Measurements from ENCODE around the gene C1QTNF9B.

Gene C1QTNF9B

DNA sequence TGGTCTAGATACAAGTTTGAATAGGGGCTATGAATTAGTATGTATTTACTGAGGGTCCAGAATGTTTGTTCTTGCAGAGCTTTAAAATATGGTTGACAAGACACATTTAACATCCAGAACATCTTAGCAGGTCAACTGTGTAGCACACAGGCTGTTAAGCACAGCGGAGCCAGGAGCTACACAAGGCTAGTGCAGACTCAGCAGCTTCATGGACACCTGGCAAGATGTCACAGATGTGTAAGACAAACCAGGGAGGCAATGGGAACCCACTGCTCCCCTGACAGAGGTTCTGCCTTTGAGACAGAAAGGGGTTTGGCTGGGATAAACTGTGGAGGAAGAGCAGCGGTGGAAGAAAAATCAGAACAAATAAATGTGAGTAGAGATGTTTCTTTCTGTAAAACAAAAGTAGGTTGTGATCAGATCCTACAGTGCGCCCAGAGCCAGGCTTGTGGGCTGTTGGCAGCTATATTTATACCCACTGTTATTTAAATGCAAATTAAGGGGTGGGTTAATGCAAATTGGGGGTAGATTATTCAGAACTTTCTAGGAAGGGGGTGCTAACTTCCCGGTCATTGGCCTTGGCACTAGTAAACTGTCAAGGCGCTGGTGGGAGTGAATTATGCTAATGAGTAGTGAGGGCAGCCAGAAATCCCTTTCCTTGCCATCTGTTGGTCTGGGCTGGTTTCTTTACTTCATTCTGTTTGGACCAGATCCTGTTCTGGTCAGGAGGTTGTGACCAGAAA lies 41.1 kb downstream of the C1QTNF9B start:
- no peak for DNase-seq

DNA sequence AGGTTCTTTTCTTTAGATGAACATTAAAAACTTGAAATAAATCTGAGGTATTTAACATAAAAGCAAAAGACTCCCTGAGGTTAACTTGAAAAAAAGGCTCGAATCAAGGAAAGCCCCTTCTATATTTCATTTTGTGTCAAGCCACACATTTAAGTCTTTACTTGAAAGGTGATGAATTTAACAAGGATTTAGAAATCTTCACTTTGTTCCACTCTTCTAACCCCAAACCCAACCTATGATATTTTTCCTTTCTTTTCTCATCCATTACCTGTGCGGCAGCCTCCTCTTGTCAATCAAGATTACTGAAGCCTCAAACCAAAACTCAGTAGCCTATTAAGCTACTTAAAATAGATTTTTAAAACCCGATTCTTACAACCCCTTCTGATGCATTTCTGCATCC lies 41.9 kb downstream of the C1QTNF9B start:
- DNase-seq, result no peak

DNA sequence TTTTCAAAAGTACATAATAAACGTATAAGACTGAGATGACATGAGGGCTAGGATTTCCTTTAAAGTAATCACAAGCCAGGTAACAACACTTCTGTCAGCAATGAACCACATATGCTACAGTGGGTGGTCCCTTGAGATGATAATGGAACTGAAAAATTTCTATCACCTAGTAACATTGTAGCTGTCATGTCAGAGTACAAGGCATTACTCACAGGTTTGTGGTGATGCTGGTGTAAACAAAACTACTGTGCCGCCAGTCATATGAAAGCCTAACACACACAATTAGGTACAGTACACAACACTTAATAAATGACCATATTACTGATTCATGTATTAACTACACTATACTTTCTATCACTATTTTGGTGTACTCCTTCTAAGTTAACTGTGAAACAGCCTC lies 45.0 kb downstream of the C1QTNF9B start:
- DNase-seq, result no peak

DNA sequence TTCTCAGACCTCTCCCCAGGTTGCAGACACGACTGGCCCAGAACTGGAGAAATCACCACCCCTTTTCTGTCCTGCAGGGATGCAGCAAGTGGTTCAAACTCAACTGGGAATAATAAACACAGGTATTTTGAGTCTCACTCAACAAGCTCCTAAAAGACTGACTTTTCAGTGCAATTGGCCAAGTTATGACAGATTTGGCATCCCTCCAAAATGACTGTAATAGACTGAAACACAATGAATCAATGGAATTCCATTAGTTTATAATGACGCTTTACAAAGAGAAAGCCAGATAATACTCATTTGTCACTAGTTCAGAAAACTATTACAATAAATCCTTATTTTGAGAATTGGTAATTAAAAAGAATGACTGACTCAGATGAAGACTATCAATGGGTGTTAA lies 46.2 kb downstream of the C1QTNF9B start:
- no peak for DNase-seq

DNA sequence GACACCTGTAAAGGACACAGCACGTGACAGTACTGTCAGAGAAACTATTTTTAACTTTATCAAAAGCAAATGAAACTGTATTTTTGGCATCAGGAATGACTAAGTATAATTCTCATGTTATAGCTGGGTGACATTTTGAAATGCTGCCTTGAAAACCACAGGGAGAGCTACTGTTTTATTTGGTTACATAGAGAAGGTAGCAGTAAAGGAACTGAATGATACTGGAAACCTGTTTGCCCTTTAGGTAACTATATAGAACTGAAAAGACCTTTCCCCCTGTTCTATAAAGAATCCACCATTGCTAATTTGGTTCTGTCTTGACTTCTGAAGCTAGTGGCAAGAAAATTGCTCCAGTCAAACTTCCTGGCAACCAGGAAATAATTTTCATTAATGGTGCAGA lies 47.2 kb downstream of the C1QTNF9B start:
- DNase-seq, result no peak

DNA sequence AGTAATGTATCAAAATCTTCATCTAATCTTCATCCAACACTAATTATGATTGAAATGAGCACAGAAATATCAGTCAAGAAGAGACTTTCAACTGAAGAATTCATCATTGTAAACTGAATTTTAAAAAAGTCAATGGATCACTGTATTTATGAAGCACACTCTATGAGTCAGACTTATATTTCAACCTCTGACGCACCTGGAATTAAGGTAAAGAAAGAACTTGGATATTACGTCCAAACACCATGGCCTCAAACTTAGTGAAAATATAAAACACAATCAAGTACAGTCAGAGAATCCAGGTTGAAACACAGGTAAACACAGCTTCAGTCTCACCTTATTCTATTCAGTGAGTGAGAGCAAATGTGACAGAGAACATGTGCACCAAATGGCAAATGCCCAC lies 47.6 kb downstream of the C1QTNF9B start:
- no peak for DNase-seq

DNA sequence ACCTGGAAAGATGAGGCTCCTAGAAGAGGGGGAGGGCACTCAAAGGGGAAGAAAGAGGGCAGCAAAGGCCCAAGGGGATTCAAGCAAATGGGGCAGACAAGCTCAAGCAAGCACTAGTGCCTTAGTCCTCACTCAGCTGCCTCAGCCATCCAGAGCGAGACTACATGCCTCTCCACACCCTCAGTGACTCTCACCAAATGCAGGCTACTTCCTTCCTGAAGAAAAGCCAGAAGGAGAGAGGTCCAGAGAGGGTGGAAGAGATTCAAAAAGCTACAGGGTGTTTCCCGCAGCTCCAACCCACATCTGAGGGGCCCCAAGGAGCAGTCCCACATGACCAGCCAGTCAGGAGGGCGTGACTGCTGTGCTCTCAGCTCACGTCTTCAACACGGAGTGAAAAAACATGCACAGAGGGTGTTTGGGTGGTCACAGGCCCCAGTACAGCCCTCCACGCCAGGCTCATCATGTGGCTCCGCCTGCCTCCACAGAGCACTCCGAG lies 48.6 kb downstream of the C1QTNF9B start:
- DNase-seq, result no peak

DNA sequence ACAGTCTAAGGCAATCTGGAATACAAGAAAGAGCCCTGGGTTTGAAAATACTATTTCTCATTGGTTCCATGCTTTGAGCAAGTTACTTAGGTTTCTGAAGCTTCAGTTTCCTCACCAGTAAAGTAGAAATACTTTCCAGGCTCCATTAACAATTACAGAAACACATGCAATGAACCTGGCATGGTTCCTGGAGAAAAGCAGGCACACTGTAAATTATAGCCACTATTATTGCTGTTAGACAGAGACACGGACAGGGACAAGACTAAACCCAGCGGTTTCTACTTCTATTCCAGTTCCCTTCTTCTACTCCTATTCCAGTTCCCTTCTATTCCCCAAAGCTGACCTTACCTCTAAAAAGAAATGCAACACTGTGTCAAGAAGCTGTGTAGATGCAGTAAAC lies 49.3 kb downstream of the C1QTNF9B start:
- no peak for DNase-seq

DNA sequence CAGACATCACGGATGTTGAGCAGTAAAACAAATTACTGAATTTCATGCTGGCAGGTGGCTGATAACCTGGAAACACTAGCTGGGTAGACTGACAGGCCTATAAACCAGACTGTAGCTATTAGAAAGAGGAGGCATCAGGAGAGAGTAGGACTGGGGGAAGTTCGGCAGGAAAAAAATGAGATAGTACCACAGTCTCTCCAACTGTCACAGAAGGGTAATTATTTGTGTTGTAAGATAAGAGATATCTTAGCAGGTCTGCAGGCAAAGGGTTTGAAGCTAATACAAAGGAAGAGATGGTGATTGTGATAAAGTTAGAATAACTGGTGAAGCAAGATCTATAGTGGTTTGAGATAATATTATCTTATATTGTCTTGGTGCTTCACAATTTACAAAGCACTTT lies 49.8 kb downstream of the C1QTNF9B start:
- no peak for DNase-seq

DNA sequence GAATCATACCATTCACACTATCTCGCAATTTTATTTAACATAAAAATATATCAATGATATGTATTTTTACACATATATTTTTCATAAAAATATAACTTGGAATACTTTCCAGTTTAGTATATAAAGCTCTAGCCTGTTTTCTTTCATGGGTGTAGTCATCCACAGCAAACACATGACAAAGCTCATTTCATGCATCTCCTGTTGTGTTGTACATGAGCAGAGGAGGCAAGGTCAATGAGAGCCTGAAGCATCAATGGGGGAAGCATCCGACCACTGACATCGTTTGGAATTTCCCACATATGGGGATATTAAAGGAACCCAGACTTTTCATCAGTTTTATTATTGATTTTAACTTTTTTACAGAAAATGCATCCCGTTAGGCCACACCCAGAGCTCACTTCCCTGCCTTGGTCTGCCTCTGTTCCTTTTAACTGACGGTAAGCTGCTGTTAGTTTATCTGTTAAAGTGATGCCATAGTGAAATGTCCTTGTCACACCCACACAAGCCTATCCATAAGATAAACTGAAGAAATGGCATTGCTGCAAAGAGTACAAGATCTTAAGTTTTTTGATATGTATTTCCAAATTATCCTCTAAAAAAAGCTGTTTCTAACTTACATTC lies 52.1 kb downstream of the C1QTNF9B start:
- peak; percentile 18 for DNase-seq

DNA sequence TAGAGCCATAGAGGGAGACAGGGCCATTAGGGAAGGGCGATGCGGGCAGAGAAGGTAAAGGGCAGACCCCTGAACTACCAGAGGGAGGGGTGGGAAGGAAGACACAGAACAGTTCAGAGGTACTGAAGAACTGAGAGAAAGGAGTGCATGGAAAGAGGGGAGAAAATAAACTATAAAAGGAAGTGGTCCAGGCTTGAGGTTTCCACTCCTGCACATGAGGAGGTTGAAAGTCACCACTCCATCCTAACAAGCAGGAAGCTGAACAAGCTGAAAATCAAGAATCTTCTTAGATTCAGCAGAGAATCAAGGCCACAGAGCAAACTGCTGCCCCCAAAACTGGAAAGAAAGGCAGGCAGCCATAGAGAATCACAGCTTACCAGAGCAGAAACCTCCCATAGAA lies 53.2 kb downstream of the C1QTNF9B start:
- DNase-seq, result no peak

DNA sequence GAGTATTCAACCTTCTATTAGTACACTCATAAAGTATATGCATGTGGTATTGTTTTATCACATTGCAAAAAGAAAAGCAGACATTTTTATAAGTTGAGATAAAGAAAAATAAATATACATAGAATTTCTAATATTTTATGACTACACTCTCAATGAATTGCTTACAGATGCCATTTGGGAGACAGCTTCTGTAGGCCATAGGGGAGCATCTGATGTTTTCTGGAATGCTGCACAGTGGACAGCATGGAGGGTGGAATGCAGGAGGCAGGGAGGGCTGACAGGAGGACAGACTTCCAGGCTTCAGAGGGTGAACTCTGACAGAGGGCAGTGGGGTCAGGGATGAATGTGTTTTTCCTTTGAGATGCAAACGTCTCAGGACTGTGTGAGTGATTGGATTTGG lies 53.9 kb downstream of the C1QTNF9B start:
- no peak for DNase-seq

DNA sequence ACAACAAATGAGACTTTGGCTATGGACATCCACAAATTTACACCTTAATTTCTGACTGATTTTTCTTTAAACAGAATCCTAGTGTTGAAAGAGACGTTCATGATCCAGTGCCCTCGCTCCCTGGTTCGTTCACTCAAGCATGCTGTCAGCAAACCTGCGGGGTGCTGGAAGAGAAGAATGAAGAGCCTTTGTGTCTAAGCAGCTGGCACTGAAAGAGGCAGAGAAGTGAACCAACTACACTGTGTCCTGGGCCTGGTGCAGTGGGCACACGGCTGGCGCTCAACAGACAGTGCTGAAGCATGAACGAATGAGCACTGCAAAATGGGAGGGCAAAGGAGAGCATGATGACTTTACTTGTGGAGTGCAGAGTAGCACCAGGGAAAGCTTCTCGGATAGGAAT lies 54.9 kb downstream of the C1QTNF9B start:
- DNase-seq, result no peak

Data from retina (tissue), 1 donor.